Measurements from ENCODE around the gene CFAP61.

The CFAP61 gene

GRCh38 chr20:20037960-20038359, 14.4 kb upstream of the CFAP61 start:
- DNase-seq = no peak

- no peak for DNase-seq
These were observed 13.7 kb upstream of the CFAP61 start for GRCh38 chr20:20038586-20038985.

- no peak for DNase-seq
These were observed 12.5 kb upstream of the CFAP61 start for GRCh38 chr20:20039752-20040387.

- no peak for DNase-seq
These were observed 612 bp upstream of the CFAP61 start for GRCh38 chr20:20051767-20052073.

- DNase-seq = no peak
These were observed 8.1 kb downstream of the CFAP61 start for GRCh38 chr20:20060234-20060998.

- DNase-seq = no peak
These were observed 11.8 kb downstream of the CFAP61 start for GRCh38 chr20:20063941-20064702.

- no peak for DNase-seq
These were observed 13.0 kb downstream of the CFAP61 start for GRCh38 chr20:20065361-20065760.

GRCh38 chr20:20070871-20071726, 18.8 kb downstream of the CFAP61 start:
- no peak for DNase-seq

- DNase-seq = no peak
These were observed 21.6 kb downstream of the CFAP61 start for GRCh38 chr20:20073801-20074371.

GRCh38 chr20:20075032-20075431, 22.7 kb downstream of the CFAP61 start:
- no peak for DNase-seq

- no peak for DNase-seq
These were observed 24.1 kb downstream of the CFAP61 start for GRCh38 chr20:20076297-20077065.

GRCh38 chr20:20078041-20078440, 25.7 kb downstream of the CFAP61 start:
- DNase-seq = no peak

GRCh38 chr20:20079102-20079784, 26.9 kb downstream of the CFAP61 start:
- DNase-seq = no peak

GRCh38 chr20:20083807-20084206, 31.5 kb downstream of the CFAP61 start:
- DNase-seq = no peak

GRCh38 chr20:20084296-20084752, 32.0 kb downstream of the CFAP61 start:
- no peak for DNase-seq

GRCh38 chr20:20085071-20085470, 32.7 kb downstream of the CFAP61 start:
- DNase-seq = no peak

GRCh38 chr20:20085812-20086211, 33.5 kb downstream of the CFAP61 start:
- no peak for DNase-seq

GRCh38 chr20:20089018-20089417, 36.7 kb downstream of the CFAP61 start:
- DNase-seq = no peak

GRCh38 chr20:20089939-20090338, 37.6 kb downstream of the CFAP61 start:
- no peak for DNase-seq

GRCh38 chr20:20092827-20093226, 40.5 kb downstream of the CFAP61 start:
- DNase-seq = no peak

- DNase-seq = no peak
These were observed 42.1 kb downstream of the CFAP61 start for GRCh38 chr20:20094410-20094809.

Measured in effector CD8-positive, alpha-beta T cell (primary cell).